B cell (primary cell): ENCODE measurements around the gene PCSK1. TPM values are rescaled to one million over a fixed set of nuclear protein-coding genes. Genes with fewer than 3 reads are reported as not detected.

Experiments used
- ATAC-seq: fragments of 200-7000 bp; cut with Tn5 transposase; one replicate; pipeline ENCODE4 v1.10.0; 2021; ENCODE audit warnings: low read depth, mild to moderate bottlenecking, moderate number of reproducible peaks, moderate library complexity
- CTCF ChIA-PET: fragments of 350-600 bp; sonication (Branson Sonifier 250); formaldehyde crosslinking; loops from one replicate; lab custom pipeline; 2021; ENCODE audit warnings: antibody characterized with exemption, inconsistent platforms; lab: Charles Lee
- POLR2A ChIA-PET: fragments of 350-600 bp; sonication (Branson Sonifier 250); formaldehyde crosslinking; loops from one replicate; lab custom pipeline; 2021; ENCODE audit warnings: antibody characterized with exemption; lab: Charles Lee
- DNase-seq: peaks from one replicate; pipeline ENCODE4 v3.0.0; 2013
- H2AFZ ChIP-seq: 2 replicates; pipeline ENCODE4 v1.6.1; 2012; ENCODE audit warnings: mild to moderate bottlenecking, low read depth, low read length; ENCODE audit not compliant: insufficient read depth, poor library complexity, severe bottlenecking
- H3K27ac ChIP-seq, 2 donors: 1 replicate in 1 of 2; 2 replicates in 1 of 2; pipeline ENCODE4 v1.5.1; 2012 to 2013; ENCODE audit warnings: low read length in 2 of 2, mild to moderate bottlenecking in 2 of 2, moderate library complexity in 1 of 2
- H3K27me3 ChIP-seq, 4 experiments: fragments of 200-600 bp in 1 of 4; sonication (generic) in 1 of 4; replicated peaks in 1 of 4; 1 replicate in 2 of 4; 2 replicates in 2 of 4; pipeline versions ENCODE4 v1.6.1 to v1.7.0; 2013 to 2016; ENCODE audit warnings: low read length in 3 of 4, mild to moderate bottlenecking in 2 of 4, mixed read lengths in 1 of 4, moderate library complexity in 1 of 4; ENCODE audit not compliant: insufficient read depth in 4 of 4, control insufficient read depth in 3 of 4; ENCODE audit errors: control extremely low read depth in 1 of 4
- H3K36me3 ChIP-seq, 2 experiments: replicated peaks in 1 of 2; 1 replicate in 1 of 2; 2 replicates in 1 of 2; pipeline versions ENCODE4 v1.6.1 to v1.7.1; 2013; ENCODE audit warnings: low read length in 1 of 2; ENCODE audit not compliant: insufficient read depth in 2 of 2, control insufficient read depth in 1 of 2; ENCODE audit errors: control extremely low read depth in 1 of 2, extremely low read depth in 1 of 2
- H3K4me1 ChIP-seq, 2 donors: fragments of 200-600 bp in 1 of 2; sonication (generic) in 1 of 2; 1 replicate in 1 of 2; 2 replicates in 1 of 2; pipeline versions ENCODE4 v1.5.1 to v1.6.1; 2013 to 2017; ENCODE audit warnings: low read length in 2 of 2; ENCODE audit not compliant: control insufficient read depth in 2 of 2, insufficient read depth in 2 of 2
- H3K4me2 ChIP-seq: replicated peaks from 2 replicates; pipeline ENCODE3; 2012; ENCODE audit warnings: mild to moderate bottlenecking, low read depth, low read length; ENCODE audit not compliant: poor library complexity, severe bottlenecking
- H3K4me3 ChIP-seq, 5 experiments: fragments of 200-600 bp in 1 of 5; sonication (generic) in 1 of 5; 1 replicate in 3 of 5; 2 replicates in 2 of 5; pipeline versions ENCODE4 v1.5.1 to v1.7.0; 2011 to 2016; ENCODE audit warnings: low read length in 4 of 5, mild to moderate bottlenecking in 4 of 5, low read depth in 2 of 5, control low read depth in 1 of 5, moderate library complexity in 1 of 5; ENCODE audit not compliant: insufficient read depth in 1 of 5; ENCODE audit errors: control extremely low read depth in 1 of 5, extremely low read depth in 1 of 5
- H3K79me2 ChIP-seq: fragments of 200-600 bp; sonication (generic); one replicate; pipeline ENCODE4 v1.6.0; 2016; ENCODE audit warnings: low read length; ENCODE audit not compliant: control insufficient read depth, insufficient read depth
- H3K9ac ChIP-seq: fragments of 200-600 bp; sonication (generic); 2 replicates; pipeline ENCODE4 v1.6.1; 2017; ENCODE audit warnings: mild to moderate bottlenecking, low read length, moderate library complexity
- H3K9me3 ChIP-seq, 3 donors: one replicate each; pipeline versions ENCODE4 v1.6.1 to v1.7.1; 2013; ENCODE audit warnings: low read length in 2 of 3; ENCODE audit not compliant: control insufficient read depth in 2 of 3, insufficient read depth in 1 of 3; ENCODE audit errors: control extremely low read depth in 1 of 3
- H4K20me1 ChIP-seq: 2 replicates; pipeline ENCODE4 v1.6.0; 2012; ENCODE audit warnings: mild to moderate bottlenecking, low read length; ENCODE audit not compliant: insufficient read depth, control insufficient read depth, poor library complexity, severe bottlenecking
- H3K27ac Mint-ChIP-seq: one replicate; pipeline ENCODE4 v1.8.0; 2021; ENCODE audit warnings: mixed read lengths
- H3K27me3 Mint-ChIP-seq: one replicate; pipeline ENCODE4 v1.8.0; 2021; ENCODE audit warnings: mixed read lengths
- H3K4me1 Mint-ChIP-seq: one replicate; pipeline ENCODE4 v1.8.0; 2021; ENCODE audit warnings: mixed read lengths
- H3K4me3 Mint-ChIP-seq: one replicate; pipeline ENCODE4 v1.8.0; 2021; ENCODE audit warnings: mixed read lengths
- H3K9me3 Mint-ChIP-seq: one replicate; pipeline ENCODE4 v1.8.0; 2022; ENCODE audit warnings: mixed read lengths; ENCODE audit not compliant: insufficient read depth
- CTCF ChIP-seq: fragments of 200-600 bp; IDR thresholded peaks from one replicate; pipeline ENCODE4 v1.8.0; 2022; ENCODE audit warnings: antibody characterized with exemption, mild to moderate bottlenecking
- EZH2 ChIP-seq: IDR thresholded peaks from 2 replicates; pipeline ENCODE4 v1.6.1; 2012; ENCODE audit warnings: borderline replicate concordance, low read depth, mild to moderate bottlenecking, moderate library complexity, low read length; ENCODE audit not compliant: insufficient read depth, poor library complexity, severe bottlenecking
- WGBS: methylation state at CpG from one replicate; pipeline ENCODE4 v1.1.5; 2013; ENCODE audit warnings: missing lambda C conversion rate; ENCODE audit not compliant: insufficient coverage; 5-methylcytosine and 5-hydroxymethylcytosine counted together
- intact Hi-C: fragments of 100-400 bp; cut with micrococcal nuclease; formaldehyde crosslinking; loops from one replicate; pipeline ENCODE4 v1.10.0; 2022
- polyA plus RNA-seq: library from polyadenylated mRNA; depleted of rRNA; stranded (reverse); fragments of >200 nt; gene quantifications from 2 replicates; pipeline ENCODE4 v1.2.3, GENCODE V29; 2012
- total RNA-seq, 2 donors: library from RNA; stranded (reverse); fragments of 120-200 nt in 1 of 2; gene quantifications; 1 replicate in 1 of 2; 2 replicates in 1 of 2; pipeline versions ENCODE4 v1.2.3 to v1.2.4, GENCODE V29; 2013 to 2022

PCSK1 gene
- total and polyA plus RNA-seq, 2 donors (not counting 1 experiment from before 2014, with no cell fraction given), result not detected

GRCh38 chr5:96410013-96410412, 23.0 kb downstream of the PCSK1 start:
- ATAC-seq (no peak), DNase-seq (no peak)
- CTCF ChIA-PET, result no interaction called here
- Histone ChIP-seq H3K9ac (no peak overlapping the region), H3K27me3 (no peaks in the 10 kb centered on the region), H3K36me3 (no peaks in the 10 kb centered on the region), H4K20me1 (no peaks in the 10 kb centered on the region), H2AFZ (no peak overlapping the region), H3K9me3 (no peaks in the 10 kb centered on the region), H3K79me2 (no peaks in the 10 kb centered on the region), H3K4me2 (no peak overlapping the region), H3K4me1 (no peaks in the 10 kb centered on the region), H3K27ac (no peak overlapping the region), H3K4me3 (no peak overlapping the region)
- no peaks in the 10 kb centered on the region for H3K9me3 Mint-ChIP-seq
- intact Hi-C loops, result no loop called here
- POLR2A ChIA-PET, result no interaction called here
- H3K27ac Mint-ChIP-seq, result no peak overlapping the region
- peaks cover 22% of the 10 kb centered on the region for H3K27me3 Mint-ChIP-seq
- no peaks in the 10 kb centered on the region for H3K4me1 Mint-ChIP-seq
- H3K4me3 Mint-ChIP-seq, result no peak overlapping the region
- WGBS, result 96% methylated on average over 7 of the region's 7 CpGs
- TF ChIP-seq CTCF (no peak), EZH2 (no peak)

- no peak overlapping the region for H3K9ac ChIP-seq
- no peak overlapping the region for H2AFZ ChIP-seq
- Mint-ChIP-seq H3K27ac (no peak overlapping the region), H3K4me1 (no peaks in the 10 kb centered on the region), H3K27me3 (peaks cover 25% of the 10 kb centered on the region), H3K9me3 (no peaks in the 10 kb centered on the region), H3K4me3 (no peak overlapping the region)
- H3K79me2 ChIP-seq, result no peaks in the 10 kb centered on the region
- ChIA-PET CTCF (no interaction called here), POLR2A (no interaction called here)
- H3K27ac ChIP-seq, result no peak overlapping the region
- no peaks in the 10 kb centered on the region for H3K27me3 ChIP-seq
- 95% methylated on average over 4 of the region's 13 CpGs for WGBS
- DNase-seq, result no peak
- ATAC-seq, result no peak
- intact Hi-C loops, result no loop called here
- TF ChIP-seq CTCF (no peak), EZH2 (no peak)
- no peaks in the 10 kb centered on the region for H3K36me3 ChIP-seq
- no peaks in the 10 kb centered on the region for H3K4me1 ChIP-seq
- H4K20me1 ChIP-seq, result no peaks in the 10 kb centered on the region
- H3K9me3 ChIP-seq, result no peaks in the 10 kb centered on the region
- no peak overlapping the region for H3K4me2 ChIP-seq
- H3K4me3 ChIP-seq, result no peak overlapping the region
These were observed 24.1 kb downstream of the PCSK1 start for GRCh38 chr5:96408841-96409538.
